ENCODE data around the gene FOXP1.

Gene FOXP1

GRCh38 chr3:71225002-71225684 lies 358.4 kb downstream of the FOXP1 start:
- no peak for DNase-seq

- no peak for DNase-seq
Measured at GRCh38 chr3:71219744-71220638, 363.5 kb downstream of the FOXP1 start.

- DNase-seq: no peak
Measured at GRCh38 chr3:71218508-71218907, 365.0 kb downstream of the FOXP1 start.

- DNase-seq: no peak
Measured at GRCh38 chr3:71217640-71218222, 365.8 kb downstream of the FOXP1 start.

GRCh38 chr3:71215351-71215750 lies 368.2 kb downstream of the FOXP1 start:
- DNase-seq: no peak

- no peak for DNase-seq
Measured at GRCh38 chr3:71214797-71215196, 368.7 kb downstream of the FOXP1 start.

- no peak for DNase-seq
Measured at GRCh38 chr3:71214016-71214415, 369.5 kb downstream of the FOXP1 start.

- no peak for DNase-seq
Measured at GRCh38 chr3:71211083-71211482, 372.4 kb downstream of the FOXP1 start.

GRCh38 chr3:71210257-71211007 lies 373.1 kb downstream of the FOXP1 start:
- no peak for DNase-seq

GRCh38 chr3:71208211-71209095 lies 375.1 kb downstream of the FOXP1 start:
- DNase-seq: no peak

GRCh38 chr3:71207632-71208031 lies 375.9 kb downstream of the FOXP1 start:
- no peak for DNase-seq

GRCh38 chr3:71206305-71207165 lies 377.0 kb downstream of the FOXP1 start:
- no peak for DNase-seq

GRCh38 chr3:71203727-71204488 lies 379.6 kb downstream of the FOXP1 start:
- no peak for DNase-seq

- DNase-seq: no peak
Measured at GRCh38 chr3:71202848-71203533, 380.5 kb downstream of the FOXP1 start.

- peak in 30 of 56 donors; percentile 1 to 73 (median 18) for DNase-seq
Measured at GRCh38 chr3:71201939-71202338, 381.6 kb downstream of the FOXP1 start.

- DNase-seq: no peak
Measured at GRCh38 chr3:71197841-71198565, 385.5 kb downstream of the FOXP1 start.

GRCh38 chr3:71195492-71195891 lies 388.0 kb downstream of the FOXP1 start:
- DNase-seq: no peak

All from nucleus accumbens (tissue), 56 donors.